ENCODE data around the gene BMPR1A. TPM values are rescaled to one million over a fixed set of nuclear protein-coding genes. Genes with fewer than 3 reads are reported as not detected.

The BMPR1A gene
- total and polyA plus RNA-seq, 2 of the 13 experiments (the other 11 are each of a cell fraction or from before 2014, with no cell fraction given): 17.8 to 44.2 TPM

- TF ChIP-seq PAXIP1 (CRISPR knock-in tag; conservative IDR thresholded peaks at IDR 0.05) (no peak), PRDM4 (CRISPR knock-in tag; IDR thresholded peaks at IDR 0.05; ENCODE audit: borderline replicate concordance) (no peak), ZNF431 (CRISPR knock-in tag; IDR thresholded peaks at IDR 0.05; ENCODE audit: borderline replicate concordance, low read depth) (no peak), ZMYM4 (CRISPR knock-in tag; IDR thresholded peaks at IDR 0.05) (no peak), STAG1 (CRISPR knock-in tag; IDR thresholded peaks at IDR 0.05) (no peak), ZNF235 (CRISPR knock-in tag; IDR thresholded peaks at IDR 0.05; ENCODE audit: borderline replicate concordance) (no peak), MIER2 (CRISPR knock-in tag; IDR thresholded peaks at IDR 0.05) (no peak), ZNF256 (CRISPR knock-in tag; conservative IDR thresholded peaks at IDR 0.05) (no peak), ZHX1 (CRISPR knock-in tag; IDR thresholded peaks at IDR 0.05; ENCODE audit: low read depth) (no peak), SMARCE1 (IDR thresholded peaks at IDR 0.05; ENCODE audit: borderline replicate concordance) (no peak), ZNF3 (CRISPR knock-in tag; IDR thresholded peaks at IDR 0.05) (no peak), THAP8 (CRISPR knock-in tag; IDR thresholded peaks at IDR 0.05; ENCODE audit: borderline replicate concordance) (no peak), ASH2L (IDR thresholded peaks at IDR 0.05; ENCODE audit: insufficient read length, low read depth, low read length) (no peak), E2F1 (CRISPR knock-in tag; IDR thresholded peaks at IDR 0.05) (no peak), ZNF577 (CRISPR knock-in tag; IDR thresholded peaks at IDR 0.05; ENCODE audit: borderline replicate concordance, low read depth) (no peak), POLR2AphosphoS2 (IDR thresholded peaks at IDR 0.05; ENCODE audit: low read depth, low read length) (no peak), PITX1 (CRISPR knock-in tag; IDR thresholded peaks at IDR 0.05) (no peak)
Measured at GRCh38 chr10:86889997-86890396, 133.6 kb downstream of the BMPR1A start (continued).

Data from HepG2 (cell line).